Ascending aorta (tissue), 2 donors: ENCODE results near the gene CENPP. TPM values are rescaled to one million over a fixed set of nuclear protein-coding genes. Genes with fewer than 3 reads are reported as not detected.

ENCODE experiments used
- DNase-seq, 2 donors: peaks; one replicate each; pipeline ENCODE4 v3.0.0-alpha.2; 2019; ENCODE audit warnings: low spot score in 2 of 2
- H3K27ac ChIP-seq, 2 donors: fragments of 200-600 bp; sonication (generic); one replicate each; pipeline ENCODE4 v1.5.1; 2016 to 2017; ENCODE audit warnings: mild to moderate bottlenecking in 1 of 2
- H3K27me3 ChIP-seq: fragments of 200-600 bp; sonication (generic); one replicate; pipeline ENCODE4 v1.5.1; 2017
- H3K36me3 ChIP-seq, 2 donors: fragments of 200-600 bp; sonication (generic); one replicate each; pipeline ENCODE4 v1.5.1; 2016
- H3K4me1 ChIP-seq, 2 donors: fragments of 200-600 bp; sonication (generic); one replicate each; pipeline ENCODE4 v1.5.1; 2016 to 2017; ENCODE audit warnings: mild to moderate bottlenecking in 1 of 2
- H3K4me3 ChIP-seq, 2 donors: fragments of 200-600 bp; sonication (generic); one replicate each; pipeline ENCODE4 v1.5.1; 2016 to 2017; ENCODE audit warnings: mild to moderate bottlenecking in 1 of 2
- H3K9me3 ChIP-seq, 2 donors: fragments of 200-600 bp; sonication (generic); one replicate each; pipeline ENCODE4 v1.5.1; 2016
- intact Hi-C: fragments of 100-400 bp; cut with DNase I; formaldehyde crosslinking; loops from one replicate; pipeline ENCODE4 v1.15.1; 2023
- total RNA-seq: library from RNA; depleted of rRNA; stranded (reverse); fragments of >200 nt; gene quantifications from one replicate; pipeline ENCODE4 v1.1.0, GENCODE V29; 2016
- TF ChIP-seq, protein P1 (sequence below), 3 experiments: fragments of 200-600 bp in 2 of 3; fragments of 450-650 bp in 1 of 3; sonication (generic) in 2 of 3; IDR thresholded peaks; one replicate each; pipeline ENCODE4 v1.5.1; 2016 to 2019; ENCODE audit warnings: antibody characterized with exemption in 3 of 3, mild to moderate bottlenecking in 1 of 3, moderate library complexity in 1 of 3

CENPP gene
- total RNA-seq, 1 donor from 2014 or later = 0.43 TPM

DNA sequence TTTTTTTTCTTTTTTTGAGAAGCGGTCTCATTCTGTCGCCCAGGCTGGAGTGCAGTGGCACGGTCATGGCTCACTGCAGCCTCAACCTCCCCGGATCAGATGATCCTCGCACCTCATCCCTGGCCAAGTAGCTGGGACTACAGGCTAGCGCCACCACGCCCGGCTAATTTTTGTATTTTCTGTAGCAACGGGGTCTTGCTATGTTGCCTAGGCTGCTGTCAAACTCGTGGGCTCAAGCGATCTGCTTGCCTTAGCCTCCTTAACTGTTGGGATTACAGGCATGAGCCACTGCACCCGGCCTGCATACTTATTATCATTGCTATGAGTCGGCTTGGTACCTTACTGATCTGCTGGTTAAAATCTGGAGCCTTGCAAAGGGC lies 31.5 kb upstream of the CENPP start:
- intact Hi-C loops = loop anchor here (1.0 to 5.0 kb wide), 2 partner anchors 340 to 468 kb away; partner anchors contain the start of gene BICD2
- H3K27me3 ChIP-seq = no peaks in the 10 kb centered on the region
- peak overlapping the region; percentile 64 to 80 for H3K4me3 ChIP-seq
- H3K36me3 ChIP-seq = peaks cover 13 to 26% of the 10 kb centered on the region in 2 donors
- no peaks in the 10 kb centered on the region for H3K9me3 ChIP-seq
- peaks cover 8 to 12% of the 10 kb centered on the region in 2 donors for H3K4me1 ChIP-seq
- TF ChIP-seq, protein P1, sequence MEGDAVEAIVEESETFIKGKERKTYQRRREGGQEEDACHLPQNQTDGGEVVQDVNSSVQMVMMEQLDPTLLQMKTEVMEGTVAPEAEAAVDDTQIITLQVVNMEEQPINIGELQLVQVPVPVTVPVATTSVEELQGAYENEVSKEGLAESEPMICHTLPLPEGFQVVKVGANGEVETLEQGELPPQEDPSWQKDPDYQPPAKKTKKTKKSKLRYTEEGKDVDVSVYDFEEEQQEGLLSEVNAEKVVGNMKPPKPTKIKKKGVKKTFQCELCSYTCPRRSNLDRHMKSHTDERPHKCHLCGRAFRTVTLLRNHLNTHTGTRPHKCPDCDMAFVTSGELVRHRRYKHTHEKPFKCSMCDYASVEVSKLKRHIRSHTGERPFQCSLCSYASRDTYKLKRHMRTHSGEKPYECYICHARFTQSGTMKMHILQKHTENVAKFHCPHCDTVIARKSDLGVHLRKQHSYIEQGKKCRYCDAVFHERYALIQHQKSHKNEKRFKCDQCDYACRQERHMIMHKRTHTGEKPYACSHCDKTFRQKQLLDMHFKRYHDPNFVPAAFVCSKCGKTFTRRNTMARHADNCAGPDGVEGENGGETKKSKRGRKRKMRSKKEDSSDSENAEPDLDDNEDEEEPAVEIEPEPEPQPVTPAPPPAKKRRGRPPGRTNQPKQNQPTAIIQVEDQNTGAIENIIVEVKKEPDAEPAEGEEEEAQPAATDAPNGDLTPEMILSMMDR (IDR thresholded peaks at IDR 0.05) = no peak
- DNase-seq = no peak
- H3K27ac ChIP-seq = peak overlapping the region; percentile 54 to 67

DNA sequence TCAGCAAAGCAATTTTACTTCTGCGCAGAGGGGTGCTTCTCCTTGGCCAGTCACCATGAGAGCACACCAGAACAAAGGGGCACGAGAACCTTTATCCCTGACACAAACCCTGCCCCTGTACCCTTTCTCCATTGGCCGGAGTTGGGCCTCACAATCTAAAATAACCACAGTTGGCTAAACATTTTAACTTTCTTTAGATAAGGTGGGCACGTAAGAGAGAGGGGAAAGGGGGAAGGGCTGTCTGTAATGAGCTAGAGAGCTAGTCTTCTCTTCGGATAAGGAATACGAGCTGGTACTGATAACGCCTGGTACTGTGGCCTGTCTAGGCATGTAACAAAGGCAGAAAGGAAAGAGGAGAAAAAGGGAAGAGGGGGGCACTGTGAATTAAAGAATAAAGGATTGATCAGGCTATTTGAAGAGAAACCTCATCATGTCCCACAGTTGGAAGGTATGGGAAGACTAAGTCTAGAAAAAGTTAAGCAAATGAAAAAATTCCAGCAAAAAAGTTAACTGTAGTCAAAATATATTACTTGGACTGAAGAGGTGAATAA lies 30.4 kb upstream of the CENPP start:
- intact Hi-C loops = no loop called here
- TF ChIP-seq, protein P1 (IDR thresholded peaks at IDR 0.05) = no peak

DNA sequence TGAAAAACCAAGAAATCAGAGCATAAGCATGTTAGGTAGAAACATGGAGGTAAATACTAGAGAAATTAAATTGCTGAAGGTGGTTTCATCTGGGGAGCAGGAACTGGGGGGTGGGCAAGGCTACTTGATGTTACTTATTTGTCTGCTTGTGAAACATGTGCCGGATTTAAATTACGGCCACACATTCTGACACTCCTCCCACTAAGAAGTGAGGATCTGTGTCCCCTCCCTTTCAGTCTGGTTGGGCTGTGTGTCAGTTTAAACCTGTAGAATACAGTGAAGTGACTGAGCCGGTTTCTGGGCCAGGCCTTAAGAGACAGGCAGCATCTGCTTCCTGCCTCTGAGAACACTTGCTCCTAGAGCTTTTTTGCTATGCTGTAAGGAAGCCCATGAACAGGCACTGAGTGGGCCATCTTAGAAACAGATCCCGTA lies 29.9 kb upstream of the CENPP start:
- Histone ChIP-seq H3K4me3 (no peak overlapping the region), H3K27ac (no peak overlapping the region), H3K9me3 (no peaks in the 10 kb centered on the region), H3K27me3 (no peaks in the 10 kb centered on the region), H3K4me1 (peaks cover 8 to 12% of the 10 kb centered on the region in 2 donors), H3K36me3 (peaks cover 27 to 42% of the 10 kb centered on the region in 2 donors)
- intact Hi-C loops = no loop called here
- no peak for DNase-seq
- TF ChIP-seq, protein P1 (IDR thresholded peaks at IDR 0.05) = no peak

More for the DNA sequence above, 30.4 kb upstream of the CENPP start:
- peaks cover 21 to 36% of the 10 kb centered on the region in 2 donors for H3K36me3 ChIP-seq
- H3K9me3 ChIP-seq = no peaks in the 10 kb centered on the region
- H3K27me3 ChIP-seq = no peaks in the 10 kb centered on the region
- H3K4me1 ChIP-seq = peaks cover 8 to 12% of the 10 kb centered on the region in 2 donors
- no peak for DNase-seq
- no peak overlapping the region for H3K4me3 ChIP-seq
- H3K27ac ChIP-seq = no peak overlapping the region

DNA sequence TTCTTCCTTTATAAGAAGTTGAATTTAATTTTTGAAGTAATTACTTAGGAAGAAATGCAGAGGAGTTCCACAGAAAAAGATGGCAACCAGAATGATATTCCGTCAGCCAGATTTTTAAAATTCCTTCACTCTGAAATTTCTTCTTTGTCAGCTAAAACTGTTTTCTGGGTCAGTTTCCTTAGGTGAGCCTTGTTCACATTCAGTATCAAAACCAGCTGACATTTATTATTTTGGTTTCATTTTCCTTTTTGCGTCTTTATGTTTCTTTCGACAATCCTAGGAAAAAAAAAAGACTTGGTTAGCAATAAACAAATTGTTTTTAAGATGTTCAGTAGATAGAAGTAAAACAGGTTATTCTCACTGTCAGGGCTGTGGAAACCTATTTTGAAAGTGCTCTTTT lies 28.1 kb upstream of the CENPP start:
- Histone ChIP-seq H3K4me1 (peaks cover 2 to 7% of the 10 kb centered on the region in 2 donors), H3K4me3 (no peak overlapping the region), H3K36me3 (peaks cover 36 to 59% of the 10 kb centered on the region in 2 donors), H3K9me3 (no peaks in the 10 kb centered on the region), H3K27me3 (no peaks in the 10 kb centered on the region), H3K27ac (no peak overlapping the region)
- intact Hi-C loops = no loop called here
- TF ChIP-seq, protein P1 (IDR thresholded peaks at IDR 0.05) = no peak
- DNase-seq = no peak

DNA sequence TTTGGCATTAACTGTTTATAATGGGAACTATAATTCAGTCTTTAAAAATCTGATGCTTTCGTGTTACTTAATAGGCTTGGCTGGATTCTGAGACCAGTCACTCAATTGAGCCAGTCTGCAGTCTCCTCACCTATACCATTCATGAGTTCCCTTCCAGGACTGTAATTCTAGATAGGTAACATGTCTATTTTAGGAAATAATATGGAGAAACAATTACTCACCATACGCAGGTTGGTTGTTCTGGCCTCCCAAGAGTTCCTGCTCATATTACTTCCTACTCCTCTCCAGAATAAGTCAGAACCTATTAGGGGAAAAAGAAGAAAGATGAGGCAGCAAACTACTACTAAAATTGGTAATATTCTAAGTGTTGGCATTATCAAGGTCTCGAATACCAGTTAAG lies 27.7 kb upstream of the CENPP start:
- no peak overlapping the region for H3K27ac ChIP-seq
- H3K27me3 ChIP-seq = no peaks in the 10 kb centered on the region
- H3K9me3 ChIP-seq = no peaks in the 10 kb centered on the region
- H3K36me3 ChIP-seq = peaks cover 37 to 64% of the 10 kb centered on the region in 2 donors
- TF ChIP-seq, protein P1 (IDR thresholded peaks at IDR 0.05) = no peak
- peaks cover 0 to 6% of the 10 kb centered on the region in 2 donors for H3K4me1 ChIP-seq
- DNase-seq = no peak
- intact Hi-C loops = no loop called here
- no peak overlapping the region for H3K4me3 ChIP-seq
